ENCODE measurements around the gene CAB39L. TPM values are rescaled to one million over a fixed set of nuclear protein-coding genes. Genes with fewer than 3 reads are reported as not detected.

CAB39L gene
- total and polyA plus RNA-seq, 2 of the 13 experiments (the other 11 are each of a cell fraction or from before 2014, with no cell fraction given), result 3.1 to 6.1 TPM

GRCh38 chr13:49459580-49459979 lies 15.7 kb upstream of the CAB39L start:
- ATAC-seq (no peak), FAIRE-seq (no peak), DNase-seq (ENCODE audit: low spot score) (no peak)
- Histone ChIP-seq H3K27ac (ENCODE audit: extremely low read length, insufficient read depth, low read length) (no peak overlapping the region), H3K9me3 (ENCODE audit: low read length) (peaks cover 17% of the 10 kb centered on the region), H3K4me1 (ENCODE audit: insufficient read depth, low read length) (peaks cover 11% of the 10 kb centered on the region), H3K4me2 (ENCODE audit: low read depth, low read length) (no peak overlapping the region), H4K20me1 (ENCODE audit: insufficient read depth, low read length) (no peaks in the 10 kb centered on the region), H3K79me2 (ENCODE audit: insufficient read depth, low read length) (no peaks in the 10 kb centered on the region), H3K9ac (ENCODE audit: insufficient read depth, low read depth, low read length) (no peak overlapping the region), H2AFZ (ENCODE audit: low read length) (no peak overlapping the region), H3K4me3 (replicated peaks in 1 of 3; ENCODE audit: insufficient read depth in 1 of 3, low read depth in 2 of 3, low read length in 3 of 3) (no peak overlapping the region), H3K27me3 (ENCODE audit: control insufficient read depth in 1 of 2, insufficient read depth in 2 of 2, low read length in 2 of 2) (no peaks in the 10 kb centered on the region), H3K36me3 (replicated peaks in 1 of 2; ENCODE audit: control insufficient read depth in 1 of 2, insufficient read depth in 2 of 2, low read length in 2 of 2) (peaks cover 8 to 20% of the 10 kb centered on the region in 2 experiments)
- in situ Hi-C loops (cut with HindIII; ENCODE audit: extremely low pct_ligation_motif_present, low pct_unique_long_range_greater_than_20kb), result no loop called here
- 97% methylated on average over 1 of the region's 1 CpG for WGBS (ENCODE audit: low lambda C conversion rate)
- intact Hi-C loops (cut with micrococcal nuclease; ENCODE audit: unreplicated experiment), result no loop called here
- POLR2A ChIA-PET, result no interaction called here
- TF ChIP-seq CEBPG (CRISPR knock-in tag; IDR thresholded peaks at IDR 0.05) (no peak), ZBTB10 (CRISPR knock-in tag; IDR thresholded peaks at IDR 0.05; ENCODE audit: borderline replicate concordance) (no peak), ZMYM2 (CRISPR knock-in tag; IDR thresholded peaks at IDR 0.05) (no peak)
- CTCF ChIA-PET (ENCODE audit: low intra/inter-chr PET ratio, low total read pairs), result no interaction called here
- no TSS peak for BruUV-seq (replicated peaks)

GRCh38 chr13:49457221-49457620 lies 13.4 kb upstream of the CAB39L start:
- Histone ChIP-seq H3K4me1 (ENCODE audit: insufficient read depth, low read length) (no peaks in the 10 kb centered on the region), H3K27me3 (ENCODE audit: control insufficient read depth in 1 of 2, insufficient read depth in 2 of 2, low read length in 2 of 2) (no peaks in the 10 kb centered on the region), H3K9me3 (ENCODE audit: low read length) (peaks cover 4% of the 10 kb centered on the region; the same call in 1 of the 2 replicates), H3K79me2 (ENCODE audit: insufficient read depth, low read length) (no peaks in the 10 kb centered on the region), H3K4me2 (ENCODE audit: low read depth, low read length) (no peak overlapping the region), H4K20me1 (ENCODE audit: insufficient read depth, low read length) (no peaks in the 10 kb centered on the region), H3K27ac (ENCODE audit: extremely low read length, insufficient read depth, low read length) (no peak overlapping the region), H3K36me3 (replicated peaks in 1 of 2; ENCODE audit: control insufficient read depth in 1 of 2, insufficient read depth in 2 of 2, low read length in 2 of 2) (peaks cover 7 to 12% of the 10 kb centered on the region in 2 experiments), H3K9ac (ENCODE audit: insufficient read depth, low read depth, low read length) (no peak overlapping the region), H3K4me3 (replicated peaks in 1 of 3; ENCODE audit: insufficient read depth in 1 of 3, low read depth in 2 of 3, low read length in 3 of 3) (no peak overlapping the region), H2AFZ (ENCODE audit: low read length) (no peak overlapping the region)
- FAIRE-seq, result no peak
- no peak for DNase-seq (ENCODE audit: low spot score)
- WGBS (ENCODE audit: low lambda C conversion rate), result 95% methylated on average over 7 of the region's 7 CpGs
- ChIA-PET POLR2A (no interaction called here), CTCF (ENCODE audit: low intra/inter-chr PET ratio, low total read pairs) (no interaction called here)
- no TSS peak for BruUV-seq (replicated peaks)
- in situ Hi-C loops (cut with HindIII; ENCODE audit: extremely low pct_ligation_motif_present, low pct_unique_long_range_greater_than_20kb) (no loop called here), intact Hi-C loops (cut with micrococcal nuclease; ENCODE audit: unreplicated experiment) (no loop called here)
- no peak for ATAC-seq
- no peak for TF ChIP-seq HDAC1 (CRISPR knock-in tag; IDR thresholded peaks at IDR 0.05)
- TF ChIP-seq ZNF276 (CRISPR knock-in tag; IDR thresholded peaks at IDR 0.05; ENCODE audit: low read depth), result no peak
- TF ChIP-seq TFDP1 (CRISPR knock-in tag; IDR thresholded peaks at IDR 0.05; ENCODE audit: borderline replicate concordance), result no peak
- no peak for TF ChIP-seq ZMYM4 (CRISPR knock-in tag; IDR thresholded peaks at IDR 0.05)
- no peak for TF ChIP-seq GABPB1 (CRISPR knock-in tag; IDR thresholded peaks at IDR 0.05)
- no peak for TF ChIP-seq RCOR2 (CRISPR knock-in tag; IDR thresholded peaks at IDR 0.05)

Data from HepG2 (cell line).